ENCODE data around the gene XRRA1.
"Not testable (repeated sequence)": the region's sequence is repeated elsewhere in the genome, so short reads cannot be mapped to it uniquely, and the experiment has no call there.

The XRRA1 gene

GRCh38 chr11:74839446-74839845 lies 109.4 kb downstream of the XRRA1 start:
- ATAC-seq (replicated peaks; ENCODE audit: extremely low read depth, poor library complexity, severe bottlenecking): no peak
- Mint-ChIP-seq H3K36me3 (ENCODE audit: insufficient read depth) (peaks cover 34% of the 10 kb centered on the region), H3K4me3 (no peak overlapping the region), H3K27me3 (no peaks in the 10 kb centered on the region), H3K27ac (ENCODE audit: low read depth) (peak overlapping the region; percentile 45), H3K9me3 (no peaks in the 10 kb centered on the region), H3K4me1 (peaks cover 29% of the 10 kb centered on the region)
- DNase-seq (ENCODE audit: low spot score in 2 of 2): no peak

- Mint-ChIP-seq H3K4me1 (peaks cover 29% of the 10 kb centered on the region), H3K27ac (ENCODE audit: low read depth) (no peak overlapping the region), H3K27me3 (no peaks in the 10 kb centered on the region), H3K36me3 (ENCODE audit: insufficient read depth) (peaks cover 34% of the 10 kb centered on the region), H3K9me3 (no peaks in the 10 kb centered on the region), H3K4me3 (no peak overlapping the region)
- no peak for DNase-seq (ENCODE audit: low spot score in 2 of 2)
- no peak for ATAC-seq (replicated peaks; ENCODE audit: extremely low read depth, poor library complexity, severe bottlenecking)
Measured at GRCh38 chr11:74838188-74838587, 110.7 kb downstream of the XRRA1 start.

GRCh38 chr11:74837191-74837590 lies 111.7 kb downstream of the XRRA1 start:
- ATAC-seq (replicated peaks; ENCODE audit: extremely low read depth, poor library complexity, severe bottlenecking) (no peak), DNase-seq (ENCODE audit: low spot score in 2 of 2) (no peak)
- Mint-ChIP-seq H3K36me3 (ENCODE audit: insufficient read depth) (peaks cover 31% of the 10 kb centered on the region), H3K4me3 (no peak overlapping the region), H3K27ac (ENCODE audit: low read depth) (no peak overlapping the region), H3K4me1 (peaks cover 29% of the 10 kb centered on the region), H3K27me3 (no peaks in the 10 kb centered on the region), H3K9me3 (no peaks in the 10 kb centered on the region)

- Mint-ChIP-seq H3K36me3 (ENCODE audit: insufficient read depth) (peaks cover 21% of the 10 kb centered on the region), H3K4me3 (no peak overlapping the region), H3K9me3 (peaks cover 6% of the 10 kb centered on the region), H3K27ac (ENCODE audit: low read depth) (no peak overlapping the region), H3K4me1 (peaks cover 6% of the 10 kb centered on the region), H3K27me3 (no peaks in the 10 kb centered on the region)
- DNase-seq (ENCODE audit: low spot score in 2 of 2) (no peak), ATAC-seq (replicated peaks; ENCODE audit: extremely low read depth, poor library complexity, severe bottlenecking) (no peak)
Measured at GRCh38 chr11:74826901-74827300, 122.0 kb downstream of the XRRA1 start.

- not testable (repeated sequence) for ATAC-seq (replicated peaks; ENCODE audit: extremely low read depth, poor library complexity, severe bottlenecking); DNase-seq (ENCODE audit: low spot score in 2 of 2); H3K27me3 Mint-ChIP-seq; H3K4me3 Mint-ChIP-seq; H3K27ac Mint-ChIP-seq (ENCODE audit: low read depth); H3K9me3 Mint-ChIP-seq
- Mint-ChIP-seq H3K4me1 (peaks cover 11% of the 10 kb centered on the region), H3K36me3 (ENCODE audit: insufficient read depth) (peaks cover 18% of the 10 kb centered on the region)
Measured at GRCh38 chr11:74825596-74825995, 123.3 kb downstream of the XRRA1 start.

- Mint-ChIP-seq H3K36me3 (ENCODE audit: insufficient read depth) (peaks cover 19% of the 10 kb centered on the region), H3K27ac (ENCODE audit: low read depth) (no peak overlapping the region)
Measured at GRCh38 chr11:74824285-74824982, 124.5 kb downstream of the XRRA1 start.

GRCh38 chr11:74822170-74822569 lies 126.7 kb downstream of the XRRA1 start:
- Mint-ChIP-seq H3K27me3 (no peaks in the 10 kb centered on the region), H3K4me1 (peaks cover 45% of the 10 kb centered on the region), H3K4me3 (peak overlapping the region; percentile 21), H3K36me3 (ENCODE audit: insufficient read depth) (peaks cover 21% of the 10 kb centered on the region), H3K27ac (ENCODE audit: low read depth) (peak overlapping the region; percentile 58), H3K9me3 (peaks cover 6% of the 10 kb centered on the region)
- ATAC-seq (replicated peaks; ENCODE audit: extremely low read depth, poor library complexity, severe bottlenecking) (no peak), DNase-seq (ENCODE audit: low spot score in 2 of 2) (no peak)

More at GRCh38 chr11:74824285-74824982, 124.5 kb downstream of the XRRA1 start:
- Mint-ChIP-seq H3K4me1 (peaks cover 23% of the 10 kb centered on the region), H3K27me3 (no peaks in the 10 kb centered on the region), H3K9me3 (peaks cover 6% of the 10 kb centered on the region), H3K4me3 (no peak overlapping the region)
- DNase-seq (ENCODE audit: low spot score in 2 of 2) (no peak), ATAC-seq (replicated peaks; ENCODE audit: extremely low read depth, poor library complexity, severe bottlenecking) (no peak)

- Mint-ChIP-seq H3K9me3 (peaks cover 6% of the 10 kb centered on the region), H3K4me1 (peaks cover 58% of the 10 kb centered on the region), H3K4me3 (peak overlapping the region; percentile 0), H3K27me3 (no peaks in the 10 kb centered on the region), H3K27ac (ENCODE audit: low read depth) (peak overlapping the region; percentile 92), H3K36me3 (ENCODE audit: insufficient read depth) (peaks cover 21% of the 10 kb centered on the region)
- no peak for DNase-seq (ENCODE audit: low spot score in 2 of 2)
- peak; percentile 51 for ATAC-seq (replicated peaks; ENCODE audit: extremely low read depth, poor library complexity, severe bottlenecking)
Measured at GRCh38 chr11:74820763-74821162, 128.1 kb downstream of the XRRA1 start.

- ATAC-seq (replicated peaks; ENCODE audit: extremely low read depth, poor library complexity, severe bottlenecking) (no peak), DNase-seq (ENCODE audit: low spot score in 2 of 2) (no peak)
- Mint-ChIP-seq H3K27ac (ENCODE audit: low read depth) (peak overlapping the region; percentile 92), H3K4me3 (no peak overlapping the region), H3K36me3 (ENCODE audit: insufficient read depth) (peaks cover 14% of the 10 kb centered on the region), H3K9me3 (peaks cover 6% of the 10 kb centered on the region), H3K4me1 (peaks cover 58% of the 10 kb centered on the region), H3K27me3 (no peaks in the 10 kb centered on the region)
Measured at GRCh38 chr11:74819400-74819799, 129.5 kb downstream of the XRRA1 start.

- Mint-ChIP-seq H3K36me3 (ENCODE audit: insufficient read depth) (peaks cover 8% of the 10 kb centered on the region), H3K27ac (ENCODE audit: low read depth) (peak overlapping the region; percentile 92), H3K4me3 (no peak overlapping the region), H3K9me3 (no peaks in the 10 kb centered on the region), H3K27me3 (no peaks in the 10 kb centered on the region), H3K4me1 (peaks cover 58% of the 10 kb centered on the region)
- no peak for ATAC-seq (replicated peaks; ENCODE audit: extremely low read depth, poor library complexity, severe bottlenecking)
- no peak for DNase-seq (ENCODE audit: low spot score in 2 of 2)
Measured at GRCh38 chr11:74818283-74818946, 130.5 kb downstream of the XRRA1 start.

- Mint-ChIP-seq H3K4me3 (no peak overlapping the region), H3K4me1 (peaks cover 56% of the 10 kb centered on the region), H3K36me3 (ENCODE audit: insufficient read depth) (peaks cover 6% of the 10 kb centered on the region), H3K27ac (ENCODE audit: low read depth) (peak overlapping the region; percentile 17), H3K27me3 (no peaks in the 10 kb centered on the region), H3K9me3 (no peaks in the 10 kb centered on the region)
- no peak for ATAC-seq (replicated peaks; ENCODE audit: extremely low read depth, poor library complexity, severe bottlenecking)
- no peak for DNase-seq (ENCODE audit: low spot score in 2 of 2)
Measured at GRCh38 chr11:74816664-74817063, 132.2 kb downstream of the XRRA1 start.

GRCh38 chr11:74815966-74816365 lies 132.9 kb downstream of the XRRA1 start:
- DNase-seq (ENCODE audit: low spot score in 2 of 2) (no peak), ATAC-seq (replicated peaks; ENCODE audit: extremely low read depth, poor library complexity, severe bottlenecking) (no peak)
- H3K27ac Mint-ChIP-seq (ENCODE audit: low read depth): no peak overlapping the region
- peaks cover 54% of the 10 kb centered on the region for H3K4me1 Mint-ChIP-seq
- no peaks in the 10 kb centered on the region for H3K9me3 Mint-ChIP-seq
- H3K4me3 Mint-ChIP-seq: no peak overlapping the region
- H3K36me3 Mint-ChIP-seq (ENCODE audit: insufficient read depth): peaks cover 8% of the 10 kb centered on the region
- H3K27me3 Mint-ChIP-seq: no peaks in the 10 kb centered on the region

GRCh38 chr11:74809801-74810200 lies 139.1 kb downstream of the XRRA1 start:
- no peaks in the 10 kb centered on the region for H3K9me3 Mint-ChIP-seq
- H3K27ac Mint-ChIP-seq (ENCODE audit: low read depth): no peak overlapping the region
- DNase-seq (ENCODE audit: low spot score in 2 of 2): no peak
- ATAC-seq (replicated peaks; ENCODE audit: extremely low read depth, poor library complexity, severe bottlenecking): no peak
- H3K4me1 Mint-ChIP-seq: peaks cover 22% of the 10 kb centered on the region
- H3K36me3 Mint-ChIP-seq (ENCODE audit: insufficient read depth): peaks cover 9% of the 10 kb centered on the region
- no peaks in the 10 kb centered on the region for H3K27me3 Mint-ChIP-seq
- H3K4me3 Mint-ChIP-seq: no peak overlapping the region
